GM23338 (cell line): Measurements from ENCODE around the gene SDHB. TPM values are rescaled to one million over a fixed set of nuclear protein-coding genes. Genes with fewer than 3 reads are reported as not detected.

Experiments
- ATAC-seq: fragments of 200-7000 bp; cut with Tn5 transposase; 3 replicates; pipeline ENCODE4 v1.9.1; 2020
- DNase-seq: peaks from one replicate; pipeline ENCODE4 v3.0.0-alpha.2; 2015; ENCODE audit warnings: low spot score
- H2AFZ ChIP-seq: fragments of 200-600 bp; sonication (generic); 2 replicates; pipeline ENCODE4 v1.8.0; 2016; ENCODE audit warnings: antibody characterized with exemption, mild to moderate bottlenecking, moderate library complexity
- H3F3A ChIP-seq: fragments of 200-600 bp; sonication (generic); replicated peaks from 2 replicates; pipeline ENCODE4 v1.8.0; 2017; ENCODE audit warnings: antibody characterized with exemption, mixed run types, low read depth
- H3K27ac ChIP-seq: fragments of 200-600 bp; sonication (generic); 2 replicates; pipeline ENCODE4 v1.6.1; 2016; ENCODE audit warnings: low read depth
- H3K27me3 ChIP-seq: fragments of 200-600 bp; sonication (generic); 2 replicates; pipeline ENCODE4 v1.8.0; 2016; ENCODE audit warnings: mild to moderate bottlenecking, mixed run types, moderate library complexity; ENCODE audit not compliant: insufficient read depth
- H3K36me3 ChIP-seq: fragments of 200-600 bp; sonication (generic); 2 replicates; pipeline ENCODE4 v1.8.0; 2016; ENCODE audit warnings: mild to moderate bottlenecking; ENCODE audit not compliant: insufficient read depth
- H3K4me1 ChIP-seq: fragments of 200-600 bp; sonication (generic); 2 replicates; pipeline ENCODE4 v1.8.0; 2016; ENCODE audit warnings: mild to moderate bottlenecking, moderate library complexity; ENCODE audit not compliant: insufficient read depth
- H3K4me2 ChIP-seq: fragments of 200-600 bp; sonication (generic); 2 replicates; pipeline ENCODE4 v1.7.1; 2017; ENCODE audit warnings: mixed run types
- H3K4me3 ChIP-seq: fragments of 200-600 bp; sonication (generic); 2 replicates; pipeline ENCODE4 v1.6.1; 2016; ENCODE audit warnings: mixed run types
- H3K79me2 ChIP-seq: fragments of 200-600 bp; sonication (generic); replicated peaks from 2 replicates; pipeline ENCODE4 v1.8.0; 2017; ENCODE audit warnings: mild to moderate bottlenecking; ENCODE audit not compliant: insufficient read depth
- H3K9me2 ChIP-seq: fragments of 200-600 bp; sonication (generic); 2 replicates; pipeline ENCODE4 v1.8.0; 2017; ENCODE audit not compliant: insufficient read depth
- H4K20me1 ChIP-seq: fragments of 200-600 bp; sonication (generic); replicated peaks from 2 replicates; pipeline ENCODE4 v1.8.0; 2017; ENCODE audit warnings: mild to moderate bottlenecking; ENCODE audit not compliant: insufficient read depth
- H3K27ac Mint-ChIP-seq: 2 replicates; pipeline ENCODE4 v1.8.0; 2020; ENCODE audit warnings: inconsistent platforms, mild to moderate bottlenecking, moderate library complexity, mixed read lengths
- H3K27me3 Mint-ChIP-seq: 3 replicates; pipeline ENCODE4 v1.8.0; 2022; ENCODE audit warnings: low read depth, mild to moderate bottlenecking, moderate library complexity, mixed read lengths, inconsistent platforms; ENCODE audit not compliant: insufficient read depth, poor library complexity
- H3K36me3 Mint-ChIP-seq: 3 replicates; pipeline ENCODE4 v1.8.0; 2021; ENCODE audit warnings: low read depth, mild to moderate bottlenecking, inconsistent platforms, moderate library complexity, mixed read lengths
- H3K4me1 Mint-ChIP-seq: 3 replicates; pipeline ENCODE4 v1.8.0; 2020; ENCODE audit warnings: mild to moderate bottlenecking, inconsistent platforms, mixed read lengths
- H3K4me3 Mint-ChIP-seq: 3 replicates; pipeline ENCODE4 v1.8.0; 2021; ENCODE audit warnings: moderate library complexity, mild to moderate bottlenecking, inconsistent platforms, mixed read lengths
- H3K9me3 Mint-ChIP-seq: 3 replicates; pipeline ENCODE4 v1.8.0; 2020; ENCODE audit warnings: moderate library complexity, mild to moderate bottlenecking, inconsistent platforms, mixed read lengths
- EZH2phosphoT487 ChIP-seq: fragments of 200-600 bp; sonication (generic); IDR thresholded peaks from one replicate; pipeline ENCODE4 v1.8.1; 2018; ENCODE audit warnings: antibody characterized with exemption; ENCODE audit not compliant: unreplicated experiment
- JUNB ChIP-seq: IDR thresholded peaks from one replicate; pipeline ENCODE4 v1.6.1; 2016; ENCODE audit warnings: antibody characterized with exemption; ENCODE audit not compliant: unreplicated experiment
- POLR2AphosphoS5 ChIP-seq: IDR thresholded peaks from 2 replicates; pipeline ENCODE4 v1.6.1; 2016; ENCODE audit warnings: antibody characterized with exemption, low read depth
- STAT1 ChIP-seq: IDR thresholded peaks from one replicate; pipeline ENCODE4 v1.6.1; 2016; ENCODE audit warnings: antibody characterized with exemption; ENCODE audit not compliant: unreplicated experiment
- ZNF114 ChIP-seq: fragments of 250-450 bp; sonication (Bioruptor Pico); IDR thresholded peaks from 2 replicates; pipeline ENCODE4 v1.5.0; 2020; ENCODE audit warnings: mild to moderate bottlenecking, moderate library complexity
- ZNF462 ChIP-seq: fragments of 250-450 bp; sonication (Bioruptor Pico); IDR thresholded peaks from 2 replicates; pipeline ENCODE4 v1.5.0; 2020; ENCODE audit warnings: mild to moderate bottlenecking, moderate library complexity
- polyA plus RNA-seq: library from polyadenylated mRNA; unstranded; fragments of >200 nt; fragmentation: Nextera tagmentation; extraction: Ambion mirVana; gene quantifications from 2 replicates; pipeline ENCODE4 v1.2.1, GENCODE V29; 2016
- total RNA-seq: library from RNA; depleted of rRNA; stranded (reverse); fragments of >200 nt; shearing (Covaris generic); gene quantifications from 2 replicates; pipeline ENCODE4 v1.2.3, GENCODE V29; 2014
- TF ChIP-seq, protein P1 (sequence below): IDR thresholded peaks from one replicate; pipeline ENCODE4 v1.6.1; 2018; ENCODE audit warnings: antibody characterized with exemption; ENCODE audit not compliant: unreplicated experiment
- TF ChIP-seq, protein P2 (sequence below), 2 experiments: fragments of 200-600 bp in 1 of 2; sonication (generic) in 1 of 2; conservative IDR thresholded peaks; 2 replicates each; pipeline versions ENCODE4 v1.5.1 to v1.6.1; 2016 to 2017; ENCODE audit warnings: antibody characterized with exemption in 2 of 2, low read depth in 2 of 2, mild to moderate bottlenecking in 2 of 2, moderate library complexity in 1 of 2

SDHB gene
- total and polyA plus RNA-seq, 2 experiments from 2014 or later, result 72.8 to 112 TPM

DNA sequence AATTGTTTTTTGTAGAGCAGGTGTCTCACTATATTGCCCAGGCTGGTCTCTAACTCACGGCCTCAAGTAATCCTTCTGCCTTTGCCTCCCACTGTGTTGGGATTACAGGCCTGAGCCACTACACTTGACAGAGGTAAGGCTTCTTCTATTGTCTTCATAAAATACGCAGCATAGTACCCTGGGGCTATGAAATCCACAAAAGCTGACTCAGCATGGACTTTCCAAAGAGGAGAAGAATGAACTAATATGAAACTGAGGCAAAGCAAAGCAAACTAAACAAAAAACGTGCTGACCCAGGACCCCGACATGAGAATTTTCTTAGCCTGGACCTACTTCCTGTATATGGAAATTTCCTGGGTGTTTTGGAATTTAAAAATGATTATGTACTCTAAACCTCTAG lies 23.6 kb downstream of the SDHB start:
- Mint-ChIP-seq H3K9me3 (no peaks in the 10 kb centered on the region), H3K4me3 (no peak overlapping the region), H3K4me1 (no peaks in the 10 kb centered on the region), H3K36me3 (peaks cover 34% of the 10 kb centered on the region), H3K27me3 (no peaks in the 10 kb centered on the region), H3K27ac (no peak overlapping the region)
- H3K4me2 ChIP-seq, result no peak overlapping the region
- no peak for ATAC-seq
- no peak for DNase-seq
- TF ChIP-seq ZNF462 (CRISPR knock-in tag) (no peak), JUNB (no peak), ZNF114 (no peak), STAT1 (no peak), EZH2phosphoT487 (no peak), POLR2AphosphoS5 (no peak)
- TF ChIP-seq, protein P1, sequence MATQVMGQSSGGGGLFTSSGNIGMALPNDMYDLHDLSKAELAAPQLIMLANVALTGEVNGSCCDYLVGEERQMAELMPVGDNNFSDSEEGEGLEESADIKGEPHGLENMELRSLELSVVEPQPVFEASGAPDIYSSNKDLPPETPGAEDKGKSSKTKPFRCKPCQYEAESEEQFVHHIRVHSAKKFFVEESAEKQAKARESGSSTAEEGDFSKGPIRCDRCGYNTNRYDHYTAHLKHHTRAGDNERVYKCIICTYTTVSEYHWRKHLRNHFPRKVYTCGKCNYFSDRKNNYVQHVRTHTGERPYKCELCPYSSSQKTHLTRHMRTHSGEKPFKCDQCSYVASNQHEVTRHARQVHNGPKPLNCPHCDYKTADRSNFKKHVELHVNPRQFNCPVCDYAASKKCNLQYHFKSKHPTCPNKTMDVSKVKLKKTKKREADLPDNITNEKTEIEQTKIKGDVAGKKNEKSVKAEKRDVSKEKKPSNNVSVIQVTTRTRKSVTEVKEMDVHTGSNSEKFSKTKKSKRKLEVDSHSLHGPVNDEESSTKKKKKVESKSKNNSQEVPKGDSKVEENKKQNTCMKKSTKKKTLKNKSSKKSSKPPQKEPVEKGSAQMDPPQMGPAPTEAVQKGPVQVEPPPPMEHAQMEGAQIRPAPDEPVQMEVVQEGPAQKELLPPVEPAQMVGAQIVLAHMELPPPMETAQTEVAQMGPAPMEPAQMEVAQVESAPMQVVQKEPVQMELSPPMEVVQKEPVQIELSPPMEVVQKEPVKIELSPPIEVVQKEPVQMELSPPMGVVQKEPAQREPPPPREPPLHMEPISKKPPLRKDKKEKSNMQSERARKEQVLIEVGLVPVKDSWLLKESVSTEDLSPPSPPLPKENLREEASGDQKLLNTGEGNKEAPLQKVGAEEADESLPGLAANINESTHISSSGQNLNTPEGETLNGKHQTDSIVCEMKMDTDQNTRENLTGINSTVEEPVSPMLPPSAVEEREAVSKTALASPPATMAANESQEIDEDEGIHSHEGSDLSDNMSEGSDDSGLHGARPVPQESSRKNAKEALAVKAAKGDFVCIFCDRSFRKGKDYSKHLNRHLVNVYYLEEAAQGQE, result no peak
- TF ChIP-seq, protein P2, sequence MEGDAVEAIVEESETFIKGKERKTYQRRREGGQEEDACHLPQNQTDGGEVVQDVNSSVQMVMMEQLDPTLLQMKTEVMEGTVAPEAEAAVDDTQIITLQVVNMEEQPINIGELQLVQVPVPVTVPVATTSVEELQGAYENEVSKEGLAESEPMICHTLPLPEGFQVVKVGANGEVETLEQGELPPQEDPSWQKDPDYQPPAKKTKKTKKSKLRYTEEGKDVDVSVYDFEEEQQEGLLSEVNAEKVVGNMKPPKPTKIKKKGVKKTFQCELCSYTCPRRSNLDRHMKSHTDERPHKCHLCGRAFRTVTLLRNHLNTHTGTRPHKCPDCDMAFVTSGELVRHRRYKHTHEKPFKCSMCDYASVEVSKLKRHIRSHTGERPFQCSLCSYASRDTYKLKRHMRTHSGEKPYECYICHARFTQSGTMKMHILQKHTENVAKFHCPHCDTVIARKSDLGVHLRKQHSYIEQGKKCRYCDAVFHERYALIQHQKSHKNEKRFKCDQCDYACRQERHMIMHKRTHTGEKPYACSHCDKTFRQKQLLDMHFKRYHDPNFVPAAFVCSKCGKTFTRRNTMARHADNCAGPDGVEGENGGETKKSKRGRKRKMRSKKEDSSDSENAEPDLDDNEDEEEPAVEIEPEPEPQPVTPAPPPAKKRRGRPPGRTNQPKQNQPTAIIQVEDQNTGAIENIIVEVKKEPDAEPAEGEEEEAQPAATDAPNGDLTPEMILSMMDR (conservative IDR thresholded peaks at IDR 0.05; ENCODE audit: low read depth in 2 of 2), result no peak
- no peak overlapping the region for H2AFZ ChIP-seq
- peak overlapping the region; percentile 59; the same call in 1 of the 2 replicates for H3K27ac ChIP-seq
- H3K4me1 ChIP-seq, result peaks cover under 1% of the 10 kb centered on the region; the same call in 1 of the 2 replicates
- H3K36me3 ChIP-seq, result peaks cover 24% of the 10 kb centered on the region
- peaks cover 2% of the 10 kb centered on the region; the same call in 1 of the 2 replicates for H4K20me1 ChIP-seq
- H3K9me2 ChIP-seq, result no peaks in the 10 kb centered on the region
- peaks cover 4% of the 10 kb centered on the region; the same call in 1 of the 2 replicates for H3K79me2 ChIP-seq
- H3F3A ChIP-seq, result peaks cover 9% of the 10 kb centered on the region; the same call in 1 of the 2 replicates
- H3K27me3 ChIP-seq, result no peaks in the 10 kb centered on the region
- H3K4me3 ChIP-seq, result no peak overlapping the region
